Hepatocyte (in vitro differentiated cells): Measurements from ENCODE around the gene PMAIP1. TPM values are rescaled to one million over a fixed set of nuclear protein-coding genes. Genes with fewer than 3 reads are reported as not detected.

ENCODE experiments used
- DNase-seq: peaks from one replicate; pipeline ENCODE4 v3.0.0-alpha.2; 2016; ENCODE audit warnings: low spot score
- H2AFZ ChIP-seq: fragments of 200-600 bp; sonication (generic); 2 replicates; pipeline ENCODE4 v1.6.0; 2016; ENCODE audit warnings: antibody characterized with exemption, mild to moderate bottlenecking
- H3K27ac ChIP-seq: fragments of 200-600 bp; sonication (generic); 2 replicates; pipeline ENCODE4 v1.5.1; 2016; ENCODE audit warnings: mild to moderate bottlenecking
- H3K27me3 ChIP-seq: fragments of 200-600 bp; sonication (generic); 2 replicates; pipeline ENCODE4 v1.6.1; 2016
- H3K36me3 ChIP-seq: fragments of 200-600 bp; sonication (generic); replicated peaks from 2 replicates; pipeline ENCODE4 v1.5.1; 2016; ENCODE audit warnings: low read depth; ENCODE audit not compliant: insufficient read depth
- H3K4me1 ChIP-seq: fragments of 200-600 bp; sonication (generic); 2 replicates; pipeline ENCODE4 v1.5.1; 2016; ENCODE audit warnings: mild to moderate bottlenecking, moderate library complexity; ENCODE audit not compliant: insufficient read depth
- H3K4me2 ChIP-seq: fragments of 200-600 bp; sonication (generic); 2 replicates; pipeline ENCODE4 v1.6.0; 2016
- H3K4me3 ChIP-seq: fragments of 200-600 bp; sonication (generic); 2 replicates; pipeline ENCODE4 v1.5.1; 2016; ENCODE audit warnings: mild to moderate bottlenecking
- H3K79me2 ChIP-seq: fragments of 200-600 bp; sonication (generic); 2 replicates; pipeline ENCODE4 v1.6.0; 2017; ENCODE audit warnings: mild to moderate bottlenecking
- H3K9me2 ChIP-seq: fragments of 200-600 bp; sonication (generic); replicated peaks from 2 replicates; pipeline ENCODE4 v1.6.0; 2017; ENCODE audit warnings: mild to moderate bottlenecking; ENCODE audit not compliant: insufficient read depth
- H3K9me3 ChIP-seq: fragments of 200-600 bp; sonication (generic); 2 replicates; pipeline ENCODE4 v1.5.1; 2016; ENCODE audit warnings: low read depth, mild to moderate bottlenecking
- H4K20me1 ChIP-seq: fragments of 200-600 bp; sonication (generic); 2 replicates; pipeline ENCODE4 v1.6.0; 2016; ENCODE audit warnings: mild to moderate bottlenecking; ENCODE audit not compliant: insufficient read depth, poor library complexity, severe bottlenecking
- CTCF ChIP-seq: fragments of 200-600 bp; sonication (generic); IDR thresholded peaks from 2 replicates; pipeline ENCODE4 v1.5.1; 2016; ENCODE audit warnings: antibody characterized with exemption, mild to moderate bottlenecking; ENCODE audit not compliant: poor library complexity
- EZH2 ChIP-seq: fragments of 200-600 bp; sonication (generic); IDR thresholded peaks from 2 replicates; pipeline ENCODE4 v1.6.1; 2016; ENCODE audit warnings: antibody characterized with exemption, mild to moderate bottlenecking, borderline replicate concordance
- EZH2phosphoT487 ChIP-seq: fragments of 200-600 bp; sonication (generic); IDR thresholded peaks from one replicate; pipeline ENCODE4 v1.6.1; 2018; ENCODE audit warnings: antibody characterized with exemption, mild to moderate bottlenecking, low read depth, moderate library complexity; ENCODE audit not compliant: unreplicated experiment, severe bottlenecking
- WGBS: methylation state at CpG from one replicate; pipeline ENCODE4 v1.1.6; 2016; ENCODE audit warnings: low lambda C conversion rate; ENCODE audit errors: missing lambda C conversion rate; 5-methylcytosine and 5-hydroxymethylcytosine counted together
- polyA plus RNA-seq: library from polyadenylated mRNA; unstranded; fragments of >200 nt; fragmentation: Nextera tagmentation; extraction: Ambion mirVana; gene quantifications from 2 replicates; pipeline ENCODE4 v1.2.1, GENCODE V29; 2016
- total RNA-seq: library from RNA; depleted of rRNA; stranded (reverse); fragments of >200 nt; gene quantifications from 2 replicates; pipeline ENCODE4 v1.2.3, GENCODE V29; 2014

Gene PMAIP1
- total and polyA plus RNA-seq, 2 experiments from 2014 or later: 7.7 to 10.2 TPM

- no peaks in the 10 kb centered on the region for H3K9me3 ChIP-seq
- H3K27me3 ChIP-seq: no peaks in the 10 kb centered on the region
- TF ChIP-seq CTCF (no peak), EZH2phosphoT487 (no peak), EZH2 (no peak)
- H2AFZ ChIP-seq: no peak overlapping the region
- H3K4me2 ChIP-seq: no peak overlapping the region
- no peaks in the 10 kb centered on the region for H3K79me2 ChIP-seq
- 79% methylated on average over 4 of the region's 4 CpGs for WGBS
- H3K27ac ChIP-seq: no peak overlapping the region
- H3K9me2 ChIP-seq: no peaks in the 10 kb centered on the region
- no peaks in the 10 kb centered on the region for H4K20me1 ChIP-seq
- DNase-seq: no peak
- H3K36me3 ChIP-seq: no peaks in the 10 kb centered on the region
- no peak overlapping the region for H3K4me3 ChIP-seq
- H3K4me1 ChIP-seq: no peaks in the 10 kb centered on the region
These were observed 38.9 kb downstream of the PMAIP1 start for GRCh38 chr18:59938676-59939075.

- H3K79me2 ChIP-seq: no peaks in the 10 kb centered on the region
- TF ChIP-seq CTCF (no peak), EZH2 (no peak), EZH2phosphoT487 (no peak)
- H3K27me3 ChIP-seq: no peaks in the 10 kb centered on the region
- no peak overlapping the region for H3K27ac ChIP-seq
- no peak overlapping the region for H3K4me2 ChIP-seq
- H3K9me3 ChIP-seq: no peaks in the 10 kb centered on the region
- no peaks in the 10 kb centered on the region for H3K9me2 ChIP-seq
- H3K36me3 ChIP-seq: no peaks in the 10 kb centered on the region
- no peak overlapping the region for H2AFZ ChIP-seq
- H4K20me1 ChIP-seq: no peaks in the 10 kb centered on the region
- no peaks in the 10 kb centered on the region for H3K4me1 ChIP-seq
- no peak for DNase-seq
- H3K4me3 ChIP-seq: no peak overlapping the region
These were observed 39.3 kb downstream of the PMAIP1 start for GRCh38 chr18:59939127-59939526.

GRCh38 chr18:59940068-59940467 lies 40.3 kb downstream of the PMAIP1 start:
- H3K4me2 ChIP-seq: no peak overlapping the region
- H3K4me3 ChIP-seq: no peak overlapping the region
- H3K9me3 ChIP-seq: no peaks in the 10 kb centered on the region
- H4K20me1 ChIP-seq: no peaks in the 10 kb centered on the region
- no peaks in the 10 kb centered on the region for H3K4me1 ChIP-seq
- H3K27ac ChIP-seq: no peak overlapping the region
- H3K27me3 ChIP-seq: no peaks in the 10 kb centered on the region
- TF ChIP-seq EZH2: no peak
- TF ChIP-seq CTCF: no peak
- TF ChIP-seq EZH2phosphoT487: no peak
- no peaks in the 10 kb centered on the region for H3K9me2 ChIP-seq
- H3K79me2 ChIP-seq: no peaks in the 10 kb centered on the region
- 90% methylated on average over 2 of the region's 2 CpGs for WGBS
- no peak overlapping the region for H2AFZ ChIP-seq
- no peak for DNase-seq
- H3K36me3 ChIP-seq: no peaks in the 10 kb centered on the region

- TF ChIP-seq EZH2phosphoT487 (no peak), CTCF (no peak), EZH2 (no peak)
- Histone ChIP-seq H3K9me2 (no peaks in the 10 kb centered on the region), H3K36me3 (no peaks in the 10 kb centered on the region), H3K27me3 (no peaks in the 10 kb centered on the region), H3K4me1 (no peaks in the 10 kb centered on the region), H3K9me3 (no peaks in the 10 kb centered on the region), H3K4me3 (no peak overlapping the region), H3K27ac (no peak overlapping the region), H2AFZ (no peak overlapping the region), H4K20me1 (no peaks in the 10 kb centered on the region), H3K4me2 (no peak overlapping the region), H3K79me2 (no peaks in the 10 kb centered on the region)
- DNase-seq: no peak
- 93% methylated on average over 4 of the region's 4 CpGs for WGBS
These were observed 41.5 kb downstream of the PMAIP1 start for GRCh38 chr18:59941331-59941730.
